Glomerular visceral epithelial cell (primary cell): Measurements from ENCODE around the gene RNF212B.

Experiments
- DNase-seq: peaks from one replicate; pipeline ENCODE4 v3.0.0-alpha.2; 2016; ENCODE audit errors: extremely low spot score

The RNF212B gene

DNA sequence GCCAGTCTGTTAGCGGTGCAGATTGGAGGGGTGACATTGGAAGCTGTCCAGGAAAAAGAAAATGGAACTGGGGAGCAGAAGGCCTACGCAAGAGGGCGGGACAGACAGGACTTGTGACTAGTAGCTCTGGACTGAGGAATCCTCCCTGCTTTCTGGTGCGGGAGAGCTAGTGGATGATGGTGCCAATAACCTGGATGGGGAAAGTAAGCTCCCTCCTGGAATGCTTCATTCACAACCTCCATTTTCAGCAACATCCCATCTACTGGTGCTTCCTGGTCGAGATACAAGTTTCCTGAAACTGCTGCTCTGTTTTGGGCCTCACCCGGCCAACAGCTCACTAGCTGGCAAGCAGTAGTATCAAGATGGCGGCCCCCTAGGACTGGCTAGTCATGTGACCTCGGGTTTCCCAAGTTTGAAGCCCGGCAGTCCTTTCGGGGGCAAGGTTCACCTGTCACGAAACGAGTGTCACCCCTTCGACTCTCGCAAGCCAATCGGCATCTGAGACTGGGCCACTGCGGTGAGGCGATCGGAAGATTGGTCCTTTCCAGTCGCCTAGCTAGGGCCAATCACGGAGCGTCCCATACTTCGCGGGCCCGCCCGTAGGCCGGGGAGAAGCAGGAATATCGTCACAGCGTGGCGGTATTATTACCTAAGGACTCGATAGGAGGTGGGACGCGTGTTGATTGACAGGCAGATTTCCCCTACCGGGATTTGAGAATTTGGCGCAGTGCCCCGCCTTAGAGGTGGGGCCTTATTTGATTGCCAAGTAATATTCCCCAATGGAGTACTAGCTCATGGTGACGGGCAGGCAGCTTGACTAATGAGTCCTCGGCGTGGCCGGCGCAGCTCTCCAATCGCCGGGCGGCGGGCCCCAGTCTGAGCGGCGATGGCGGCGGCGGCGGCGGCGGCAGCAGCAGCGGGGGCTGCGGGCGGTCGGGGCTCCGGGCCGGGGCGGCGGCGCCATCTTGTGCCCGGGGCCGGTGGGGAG, 83.1 kb downstream of the RNF212B start, which contains the start of gene PABPN1:
TSS of gene PABPN1 (plus strand) at position 874 of the 988 bp plus-strand sequence. CDS start at position 887, 13 bp downstream.
- peak; percentile 100 for DNase-seq

DNA sequence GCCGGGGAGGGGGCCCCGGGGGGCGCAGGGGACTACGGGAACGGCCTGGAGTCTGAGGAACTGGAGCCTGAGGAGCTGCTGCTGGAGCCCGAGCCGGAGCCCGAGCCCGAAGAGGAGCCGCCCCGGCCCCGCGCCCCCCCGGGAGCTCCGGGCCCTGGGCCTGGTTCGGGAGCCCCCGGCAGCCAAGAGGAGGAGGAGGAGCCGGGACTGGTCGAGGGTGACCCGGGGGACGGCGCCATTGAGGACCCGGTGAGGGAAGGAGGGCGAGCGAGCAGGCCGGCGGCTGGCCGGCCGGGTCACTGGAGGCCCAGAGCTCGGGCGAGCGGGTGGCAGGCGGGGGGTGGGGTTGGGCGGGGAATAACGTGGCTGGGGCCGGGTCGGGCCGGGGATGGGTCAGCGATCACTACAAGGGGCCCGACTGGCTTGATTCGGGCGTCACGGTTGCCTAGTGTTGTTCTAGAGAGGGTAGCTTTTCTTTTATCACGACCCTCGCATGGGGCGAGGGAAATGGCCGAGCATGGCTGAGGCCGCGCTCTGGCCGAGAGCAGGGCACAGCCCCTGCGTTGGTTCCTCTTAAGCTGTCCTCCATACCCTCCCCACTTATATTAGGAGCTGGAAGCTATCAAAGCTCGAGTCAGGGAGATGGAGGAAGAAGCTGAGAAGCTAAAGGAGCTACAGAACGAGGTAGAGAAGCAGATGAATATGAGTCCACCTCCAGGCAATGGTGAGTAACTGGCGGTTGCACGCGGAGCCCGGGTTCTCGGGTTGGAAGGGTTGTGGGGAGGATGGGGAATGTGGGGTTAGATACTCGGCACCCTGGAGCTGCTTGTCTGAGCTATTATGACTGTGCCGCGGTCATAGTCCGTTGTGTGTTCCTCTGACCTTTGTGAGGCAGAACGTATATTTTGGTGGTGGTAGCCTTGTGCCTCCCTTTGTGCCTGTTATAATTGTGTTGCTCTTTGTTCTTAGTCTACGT, 84.1 kb downstream of the RNF212B start:
- peak; percentile 58 for DNase-seq
